Keratinocyte (primary cell): ENCODE data around the gene KRT38.

Source experiments
- EZH2 ChIP-seq: IDR thresholded peaks from one replicate; pipeline ENCODE4 v1.6.1; 2012; ENCODE audit warnings: inconsistent platforms, mild to moderate bottlenecking, low read length, moderate library complexity
- TF ChIP-seq, protein P1 (sequence below), 3 experiments: IDR thresholded peaks in 1 of 3; conservative IDR thresholded peaks in 1 of 3; optimal IDR thresholded peaks in 1 of 3; 2 replicates in 2 of 3; 3 replicates in 1 of 3; pipeline versions ENCODE3 to v1.5.1; 2011; ENCODE audit warnings: low read length in 3 of 3, mild to moderate bottlenecking in 3 of 3, moderate library complexity in 2 of 3, control low read depth in 1 of 3, inconsistent platforms in 1 of 3; ENCODE audit not compliant: insufficient read depth in 2 of 3; ENCODE audit errors: extremely low read depth in 1 of 3

DNA sequence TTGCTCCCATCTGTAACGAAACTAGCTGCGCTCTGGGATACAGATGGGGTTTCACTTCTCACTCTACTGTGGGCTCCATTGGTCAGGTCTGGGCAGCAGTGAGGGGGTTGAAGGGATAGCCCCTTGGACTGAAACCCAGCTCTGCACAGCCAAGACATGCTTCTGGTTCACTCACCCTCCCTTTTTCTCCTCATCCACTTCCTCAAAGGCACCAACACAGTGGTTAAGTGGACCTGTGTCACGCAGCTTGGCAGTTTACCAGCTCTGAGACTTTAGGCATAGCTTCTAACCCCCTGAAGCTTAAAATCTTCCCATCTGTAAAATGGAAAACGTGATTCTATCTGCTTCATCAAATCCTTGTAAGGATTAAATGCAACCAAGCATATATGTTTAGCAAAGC, 11.5 kb upstream of the KRT38 start:
- TF ChIP-seq, protein P1, sequence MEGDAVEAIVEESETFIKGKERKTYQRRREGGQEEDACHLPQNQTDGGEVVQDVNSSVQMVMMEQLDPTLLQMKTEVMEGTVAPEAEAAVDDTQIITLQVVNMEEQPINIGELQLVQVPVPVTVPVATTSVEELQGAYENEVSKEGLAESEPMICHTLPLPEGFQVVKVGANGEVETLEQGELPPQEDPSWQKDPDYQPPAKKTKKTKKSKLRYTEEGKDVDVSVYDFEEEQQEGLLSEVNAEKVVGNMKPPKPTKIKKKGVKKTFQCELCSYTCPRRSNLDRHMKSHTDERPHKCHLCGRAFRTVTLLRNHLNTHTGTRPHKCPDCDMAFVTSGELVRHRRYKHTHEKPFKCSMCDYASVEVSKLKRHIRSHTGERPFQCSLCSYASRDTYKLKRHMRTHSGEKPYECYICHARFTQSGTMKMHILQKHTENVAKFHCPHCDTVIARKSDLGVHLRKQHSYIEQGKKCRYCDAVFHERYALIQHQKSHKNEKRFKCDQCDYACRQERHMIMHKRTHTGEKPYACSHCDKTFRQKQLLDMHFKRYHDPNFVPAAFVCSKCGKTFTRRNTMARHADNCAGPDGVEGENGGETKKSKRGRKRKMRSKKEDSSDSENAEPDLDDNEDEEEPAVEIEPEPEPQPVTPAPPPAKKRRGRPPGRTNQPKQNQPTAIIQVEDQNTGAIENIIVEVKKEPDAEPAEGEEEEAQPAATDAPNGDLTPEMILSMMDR (optimal IDR thresholded peaks at IDR 0.05 in 1 of 3, IDR thresholded peaks at IDR 0.05 in 1 of 3, conservative IDR thresholded peaks at IDR 0.05 in 1 of 3; ENCODE audit: extremely low read depth in 1 of 3, insufficient read depth in 2 of 3, low read length in 3 of 3) = no peak
- no peak for TF ChIP-seq EZH2
